BE2C (cell line): ENCODE results near the gene TP63.

Source experiments
- DNase-seq: peaks from one replicate; pipeline ENCODE4 v3.0.0-alpha.2; 2020
- H3K27me3 ChIP-seq: fragments of 250-450 bp; sonication (Bioruptor Pico); 2 replicates; pipeline ENCODE4 v1.5.1; 2020; ENCODE audit warnings: mild to moderate bottlenecking
- H3K36me3 ChIP-seq: fragments of 250-450 bp; sonication (Bioruptor Pico); 2 replicates; pipeline ENCODE4 v1.5.1; 2020; ENCODE audit warnings: mild to moderate bottlenecking
- H3K4me1 ChIP-seq: fragments of 250-450 bp; sonication (Bioruptor Pico); 2 replicates; pipeline ENCODE4 v1.5.1; 2020
- H3K4me3 ChIP-seq: 2 replicates; pipeline ENCODE4 v1.5.1; 2011; ENCODE audit warnings: low read depth, low read length
- H3K9me3 ChIP-seq: fragments of 250-450 bp; sonication (Bioruptor Pico); 2 replicates; pipeline ENCODE4 v1.5.1; 2020
- TF ChIP-seq, protein P1 (sequence below): IDR thresholded peaks from 2 replicates; pipeline ENCODE4 v1.5.1; 2012; ENCODE audit warnings: mild to moderate bottlenecking, low read depth, low read length

Gene TP63

DNA sequence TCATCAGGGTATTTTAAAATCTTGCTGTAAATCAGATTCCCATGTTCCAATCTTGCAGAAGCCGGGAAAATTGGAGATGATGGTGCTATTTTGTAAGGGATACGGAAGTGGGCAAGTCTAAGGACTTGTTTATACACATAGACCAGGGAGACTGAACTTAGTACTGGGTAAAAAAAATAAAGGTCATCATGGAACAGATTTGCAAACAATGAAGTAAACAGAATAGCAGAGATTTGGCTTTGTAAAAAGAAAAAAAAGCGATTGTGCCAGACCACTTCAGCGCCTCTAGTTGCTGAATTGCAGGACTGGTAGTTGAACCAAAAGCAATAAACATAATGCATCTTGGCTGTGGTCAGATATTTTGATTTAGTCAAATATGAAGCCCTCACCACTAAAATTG, 229.1 kb downstream of the TP63 start:
- Histone ChIP-seq H3K36me3 (no peaks in the 10 kb centered on the region), H3K27me3 (no peaks in the 10 kb centered on the region), H3K4me1 (no peaks in the 10 kb centered on the region), H3K4me3 (no peak overlapping the region), H3K9me3 (no peaks in the 10 kb centered on the region)
- TF ChIP-seq, protein P1, sequence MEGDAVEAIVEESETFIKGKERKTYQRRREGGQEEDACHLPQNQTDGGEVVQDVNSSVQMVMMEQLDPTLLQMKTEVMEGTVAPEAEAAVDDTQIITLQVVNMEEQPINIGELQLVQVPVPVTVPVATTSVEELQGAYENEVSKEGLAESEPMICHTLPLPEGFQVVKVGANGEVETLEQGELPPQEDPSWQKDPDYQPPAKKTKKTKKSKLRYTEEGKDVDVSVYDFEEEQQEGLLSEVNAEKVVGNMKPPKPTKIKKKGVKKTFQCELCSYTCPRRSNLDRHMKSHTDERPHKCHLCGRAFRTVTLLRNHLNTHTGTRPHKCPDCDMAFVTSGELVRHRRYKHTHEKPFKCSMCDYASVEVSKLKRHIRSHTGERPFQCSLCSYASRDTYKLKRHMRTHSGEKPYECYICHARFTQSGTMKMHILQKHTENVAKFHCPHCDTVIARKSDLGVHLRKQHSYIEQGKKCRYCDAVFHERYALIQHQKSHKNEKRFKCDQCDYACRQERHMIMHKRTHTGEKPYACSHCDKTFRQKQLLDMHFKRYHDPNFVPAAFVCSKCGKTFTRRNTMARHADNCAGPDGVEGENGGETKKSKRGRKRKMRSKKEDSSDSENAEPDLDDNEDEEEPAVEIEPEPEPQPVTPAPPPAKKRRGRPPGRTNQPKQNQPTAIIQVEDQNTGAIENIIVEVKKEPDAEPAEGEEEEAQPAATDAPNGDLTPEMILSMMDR, result no peak
- no peak for DNase-seq

DNA sequence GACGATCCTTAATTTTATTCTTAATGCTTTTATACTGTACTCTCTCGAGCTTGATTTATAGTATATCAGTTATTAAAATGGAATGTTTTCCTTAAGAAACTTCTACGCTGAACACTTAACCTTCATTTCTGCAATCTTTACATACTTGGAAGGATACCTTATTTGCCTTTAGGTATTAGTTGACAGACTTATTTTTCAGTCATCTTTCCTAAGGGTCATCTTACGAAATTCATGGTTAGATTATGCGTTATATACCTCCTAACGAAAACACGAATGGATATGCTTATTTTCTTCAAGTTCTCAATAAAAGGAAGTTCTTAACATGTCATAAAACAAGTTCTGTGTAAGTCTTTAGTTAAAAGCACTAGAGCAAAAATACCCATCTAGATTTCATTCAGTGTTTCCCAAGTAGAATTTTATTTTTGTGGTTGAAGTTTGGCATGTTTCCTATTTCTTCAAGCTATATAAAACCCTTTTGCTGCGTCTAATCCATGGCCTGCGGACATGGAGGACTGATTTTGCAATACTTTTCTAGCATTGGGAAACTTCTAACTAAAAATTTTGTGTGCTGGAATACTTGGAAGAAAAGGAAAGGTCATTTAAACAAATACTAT, 231.3 kb downstream of the TP63 start:
- Histone ChIP-seq H3K9me3 (no peaks in the 10 kb centered on the region), H3K27me3 (no peaks in the 10 kb centered on the region), H3K4me1 (no peaks in the 10 kb centered on the region), H3K4me3 (no peak overlapping the region), H3K36me3 (no peaks in the 10 kb centered on the region)
- TF ChIP-seq, protein P1, result no peak
- DNase-seq, result no peak

DNA sequence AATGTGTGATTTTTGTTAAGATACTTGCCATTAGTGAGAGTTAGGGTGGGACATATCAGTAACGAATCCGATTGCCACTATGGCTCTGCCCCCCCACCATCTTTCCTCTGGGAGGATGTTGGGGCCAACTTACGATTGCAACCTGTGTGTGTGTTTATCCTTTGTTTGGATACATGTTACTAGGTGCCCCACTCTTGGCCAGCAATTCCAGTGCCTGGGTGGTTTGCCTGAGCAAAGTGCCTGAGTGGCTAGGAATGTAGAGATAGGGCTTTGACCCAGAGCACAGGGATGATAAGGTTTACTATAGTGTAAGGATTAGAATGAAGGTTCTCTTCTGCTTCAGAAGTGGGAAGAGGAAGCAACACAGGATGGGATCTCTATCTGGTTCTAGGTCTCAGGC, 231.8 kb downstream of the TP63 start:
- Histone ChIP-seq H3K36me3 (no peaks in the 10 kb centered on the region), H3K4me3 (no peak overlapping the region), H3K4me1 (no peaks in the 10 kb centered on the region), H3K27me3 (no peaks in the 10 kb centered on the region), H3K9me3 (no peaks in the 10 kb centered on the region)
- no peak for DNase-seq
- TF ChIP-seq, protein P1, result no peak

DNA sequence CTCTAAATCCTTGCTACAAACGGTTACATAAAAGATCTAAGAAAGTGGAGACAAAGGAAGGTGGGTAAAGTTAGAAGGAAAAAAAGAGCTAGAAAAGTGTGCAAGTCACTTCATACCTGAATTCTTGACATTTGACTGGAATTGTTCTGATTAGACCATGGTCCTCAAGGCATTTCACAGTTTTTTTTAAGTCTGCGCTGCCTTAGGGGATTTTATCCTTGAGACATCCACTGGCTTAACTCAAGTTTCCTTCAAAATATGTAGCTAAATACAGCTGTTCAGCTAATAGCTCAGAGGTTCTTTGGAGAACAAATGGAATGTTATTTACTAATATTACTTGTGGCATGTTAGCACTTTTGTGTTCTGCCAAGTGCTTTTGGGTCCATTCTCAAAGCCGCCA, 236.9 kb downstream of the TP63 start:
- TF ChIP-seq, protein P1, result no peak
- DNase-seq, result no peak
- Histone ChIP-seq H3K4me1 (no peaks in the 10 kb centered on the region), H3K36me3 (no peaks in the 10 kb centered on the region), H3K27me3 (no peaks in the 10 kb centered on the region), H3K9me3 (no peaks in the 10 kb centered on the region), H3K4me3 (no peak overlapping the region)

DNA sequence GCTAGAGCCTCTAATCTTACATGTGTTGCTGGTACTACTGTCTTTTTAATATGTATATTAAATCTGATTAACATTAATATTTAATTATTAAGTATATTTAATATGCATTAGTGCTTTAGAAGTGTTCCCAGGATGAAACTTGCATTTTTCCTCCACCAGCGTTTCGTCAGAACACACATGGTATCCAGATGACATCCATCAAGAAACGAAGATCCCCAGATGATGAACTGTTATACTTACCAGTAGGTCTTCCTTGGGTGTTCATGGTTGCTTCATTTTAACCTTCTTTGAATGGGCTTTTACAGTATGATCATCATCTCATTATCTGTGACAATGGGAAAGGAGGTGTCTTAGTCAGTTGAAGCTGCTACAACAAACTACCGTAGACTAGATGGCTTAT, 238.0 kb downstream of the TP63 start:
- no peaks in the 10 kb centered on the region for H3K9me3 ChIP-seq
- no peaks in the 10 kb centered on the region for H3K36me3 ChIP-seq
- H3K4me1 ChIP-seq, result no peaks in the 10 kb centered on the region
- no peak for DNase-seq
- no peaks in the 10 kb centered on the region for H3K27me3 ChIP-seq
- H3K4me3 ChIP-seq, result no peak overlapping the region
- TF ChIP-seq, protein P1, result no peak

DNA sequence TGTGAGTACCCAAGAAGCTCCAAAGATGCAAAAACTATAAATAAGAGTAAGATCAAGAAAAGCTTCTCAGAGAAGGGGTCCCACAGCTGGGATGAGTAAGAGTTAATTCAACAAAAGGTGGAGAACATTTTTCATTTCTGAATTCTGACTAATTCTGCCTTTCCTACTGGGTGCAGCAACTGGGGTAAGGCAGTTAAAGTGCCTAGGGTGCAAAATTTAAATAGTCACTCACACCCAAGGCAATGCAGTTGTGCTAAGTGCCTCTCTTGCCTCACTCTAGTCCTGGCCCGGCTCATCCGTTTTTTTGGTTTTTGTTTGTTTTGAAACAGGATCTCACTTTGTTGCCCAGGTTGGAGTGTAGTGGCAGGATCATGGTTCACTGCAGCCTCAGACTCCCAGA, 240.2 kb downstream of the TP63 start:
- TF ChIP-seq, protein P1, result no peak
- Histone ChIP-seq H3K27me3 (no peaks in the 10 kb centered on the region), H3K4me3 (no peak overlapping the region), H3K36me3 (no peaks in the 10 kb centered on the region), H3K9me3 (no peaks in the 10 kb centered on the region), H3K4me1 (no peaks in the 10 kb centered on the region)
- DNase-seq, result no peak
